ENCODE results near the gene SKP1. TPM values are rescaled to one million over a fixed set of nuclear protein-coding genes. Genes with fewer than 3 reads are reported as not detected.
"Not testable (repeated sequence)": the region's sequence is repeated elsewhere in the genome, so short reads cannot be mapped to it uniquely, and the experiment has no call there.

Gene SKP1
- 396 and 436 TPM in 2 replicates for total RNA-seq (2014; rRNA removed; shearing (Covaris generic))

DNA sequence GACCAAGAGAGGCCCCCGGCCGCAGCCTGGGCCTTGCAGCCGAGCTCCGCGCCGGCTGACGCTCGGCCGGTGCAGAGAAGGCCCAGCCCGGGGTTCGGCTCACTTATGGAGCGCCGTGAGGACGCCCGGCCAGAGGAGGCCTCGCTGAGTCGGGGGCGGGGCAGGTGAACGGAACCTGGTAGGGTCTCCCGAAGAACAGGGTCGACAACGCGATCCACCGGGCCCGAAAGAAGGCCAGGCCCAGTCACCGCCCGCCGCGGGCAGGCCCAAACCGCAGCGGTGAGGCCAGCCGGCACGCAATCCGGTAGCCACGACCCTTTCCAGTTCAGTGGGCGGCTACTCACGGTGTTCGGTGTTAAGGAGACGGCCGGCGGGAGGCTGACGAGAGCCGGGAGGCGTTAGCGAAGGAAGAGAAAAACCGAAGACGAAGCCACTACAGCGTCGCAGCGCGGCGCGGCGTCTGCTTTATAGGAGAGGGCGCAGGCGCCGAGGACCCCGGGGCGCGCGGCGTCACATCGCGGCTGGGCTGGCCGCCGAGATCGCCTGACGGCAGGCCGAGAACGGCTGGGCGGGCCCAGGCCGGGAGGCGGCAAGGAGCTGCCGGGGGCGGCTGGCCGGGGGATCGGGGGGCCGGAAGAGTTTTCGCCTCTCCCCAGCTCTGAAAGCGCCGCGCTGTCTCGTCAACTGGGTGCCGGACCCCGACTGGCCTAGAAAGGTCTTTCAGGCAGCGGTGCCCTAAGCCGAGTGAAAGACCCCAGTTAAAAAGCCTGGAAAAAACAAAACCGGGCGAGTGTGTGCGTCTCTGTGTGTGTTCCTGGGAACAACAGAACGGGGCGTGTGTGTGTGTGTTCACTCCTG, at the start of gene SKP1:
SKP1 (minus strand) TSS at position 440 of the 858 bp plus-strand sequence. CDS start 2,928 bp downstream, outside the sequence.
- in situ Hi-C loops (cut with HindIII; ENCODE audit: low sequenced_read_pairs): no loop called here
- peak; percentile 81 for DNase-seq (ENCODE audit: low spot score)

DNA sequence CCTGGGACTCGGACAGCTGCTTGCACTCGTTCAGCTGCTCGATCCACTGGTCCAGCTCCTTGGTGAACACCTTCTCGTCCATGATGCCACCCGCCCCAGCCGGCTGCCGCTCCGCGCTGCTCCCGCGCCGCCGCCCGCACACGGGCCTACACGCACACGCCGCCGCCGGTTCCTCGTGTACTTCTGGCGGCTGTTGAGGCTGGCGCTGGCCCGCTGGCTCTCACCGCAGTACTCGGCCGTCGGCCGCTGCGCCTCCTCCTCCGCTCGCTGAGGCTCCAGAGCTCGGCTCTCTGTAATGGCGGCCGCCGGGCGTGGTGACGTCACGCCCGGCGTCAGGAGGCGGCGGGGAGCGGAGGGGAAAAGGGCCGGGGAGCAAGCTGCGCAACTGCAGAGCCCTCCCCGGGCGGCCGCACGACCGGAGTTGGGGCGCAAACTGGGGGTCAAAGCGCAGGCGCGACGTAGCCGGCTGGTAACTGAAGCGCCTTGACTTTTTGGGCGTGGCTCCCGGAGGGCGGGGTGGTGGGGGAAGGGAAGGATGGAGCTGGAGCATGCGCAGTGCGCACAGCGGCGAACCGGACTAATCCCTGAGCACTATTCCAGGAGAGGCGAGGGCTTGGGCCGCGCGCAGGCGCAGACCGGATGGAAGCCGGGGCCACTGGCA, 49.2 kb upstream of the SKP1 start, which contains the start of gene PPP2CA:
PPP2CA (minus strand) TSS at position 294 of the 661 bp plus-strand sequence; CDS start at position 82, 212 bp downstream.
- in situ Hi-C loops (cut with HindIII; ENCODE audit: low sequenced_read_pairs): no loop called here
- DNase-seq (ENCODE audit: low spot score): peak; percentile 96

DNA sequence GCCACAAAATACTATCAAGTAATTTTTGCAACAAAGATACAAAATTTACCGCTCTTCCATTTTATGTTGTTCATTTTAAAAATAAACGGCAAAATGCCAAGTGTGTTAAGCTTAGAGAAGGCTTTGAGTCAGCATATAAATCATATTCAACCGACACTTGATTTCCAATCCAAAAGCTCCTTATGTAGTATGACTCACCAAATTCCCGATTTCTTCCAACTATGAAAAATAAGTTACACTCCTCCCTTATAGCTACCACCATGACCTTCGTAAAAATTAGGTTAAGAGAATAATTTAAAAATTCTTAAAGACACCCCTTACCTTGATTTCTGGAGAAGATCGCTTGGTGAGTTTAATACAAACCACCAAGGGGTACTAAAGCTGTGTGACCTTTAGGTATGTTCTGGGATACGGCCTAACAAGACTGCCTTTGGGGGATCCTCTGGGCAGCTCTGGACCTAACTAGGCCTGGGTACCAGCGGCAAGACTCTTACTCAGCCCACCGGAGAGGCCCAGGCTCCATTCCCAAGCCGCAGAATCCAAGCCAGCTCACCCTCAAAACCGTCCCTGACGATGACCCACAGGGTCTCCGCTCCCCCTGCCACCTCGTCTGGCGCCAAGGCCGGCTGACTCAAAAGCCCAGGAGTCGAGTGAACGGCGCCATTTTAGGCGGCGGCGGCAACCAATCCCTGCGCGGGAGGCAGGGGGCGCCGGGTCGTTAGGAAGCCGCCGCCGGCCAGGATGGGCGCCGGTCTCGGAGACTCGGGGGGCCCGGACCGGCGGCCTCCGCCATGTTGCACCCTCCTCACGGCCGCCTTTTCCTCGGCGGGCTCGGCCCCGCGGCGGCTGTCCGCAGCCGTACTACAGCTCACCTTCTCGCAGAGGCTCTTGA, 48.4 kb upstream of the SKP1 start:
- in situ Hi-C loops (cut with HindIII; ENCODE audit: low sequenced_read_pairs): no loop called here

DNA sequence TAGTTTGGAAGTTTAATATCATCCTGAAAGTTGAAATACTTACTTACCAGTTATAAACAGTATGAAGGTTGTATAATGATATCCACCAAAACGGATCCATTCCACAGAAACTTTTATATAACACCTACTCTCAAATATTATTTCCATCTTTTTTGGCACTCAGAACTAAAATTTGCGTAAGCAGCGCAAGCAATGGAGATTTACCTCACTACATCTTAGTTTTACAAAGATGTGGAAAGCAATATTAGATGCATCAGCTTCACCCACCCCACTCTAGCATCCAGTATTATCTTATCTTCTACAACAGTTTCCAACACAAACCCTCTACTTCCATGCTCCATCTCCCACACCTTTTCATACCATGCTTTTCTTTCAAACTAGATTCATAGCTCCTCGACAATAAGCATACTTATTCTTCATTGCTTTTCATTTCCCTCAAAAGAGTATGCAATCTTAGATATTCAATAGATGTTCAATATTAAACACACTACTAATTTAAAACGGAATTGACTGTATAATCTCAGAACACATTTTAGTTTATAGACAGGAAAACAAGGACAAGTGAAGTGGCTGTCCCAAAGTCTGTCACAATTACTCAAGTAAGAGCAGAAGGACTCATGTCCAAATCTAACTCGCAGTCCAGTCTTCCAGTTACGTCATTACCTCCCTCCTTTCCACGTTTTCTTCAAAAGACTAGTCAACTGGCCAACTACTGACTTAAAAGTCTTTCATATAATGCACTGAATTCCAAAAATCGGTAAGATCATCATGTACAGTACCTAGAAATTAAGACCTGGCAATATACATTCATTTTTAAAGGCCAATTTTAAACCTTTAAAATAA, 46.9 kb upstream of the SKP1 start:
- in situ Hi-C loops (cut with HindIII; ENCODE audit: low sequenced_read_pairs): no loop called here
- DNase-seq (ENCODE audit: low spot score): no peak

More for the DNA sequence above, 48.4 kb upstream of the SKP1 start:
- DNase-seq (ENCODE audit: low spot score): peak; percentile 41

DNA sequence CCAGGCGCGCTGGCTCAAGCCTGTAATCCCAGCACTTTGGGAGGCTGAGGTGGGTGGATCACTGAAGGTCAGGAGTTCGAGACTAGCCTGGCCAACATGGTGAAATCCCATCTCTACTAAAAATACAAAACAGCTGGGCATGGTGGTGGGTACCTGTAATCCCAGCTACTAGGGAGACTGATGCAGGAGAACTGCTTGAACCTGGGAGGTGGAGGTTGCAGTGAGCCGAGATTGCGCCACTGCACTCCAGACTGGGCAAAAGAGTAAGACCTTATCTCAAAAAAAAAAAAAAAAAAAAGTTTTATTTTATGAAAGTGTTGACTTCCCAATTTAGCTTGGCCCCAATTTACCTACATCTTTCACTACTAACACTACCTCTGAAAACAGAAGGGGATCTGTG, 44.9 kb upstream of the SKP1 start:
- in situ Hi-C loops (cut with HindIII; ENCODE audit: low sequenced_read_pairs); DNase-seq (ENCODE audit: low spot score): not testable (repeated sequence)

DNA sequence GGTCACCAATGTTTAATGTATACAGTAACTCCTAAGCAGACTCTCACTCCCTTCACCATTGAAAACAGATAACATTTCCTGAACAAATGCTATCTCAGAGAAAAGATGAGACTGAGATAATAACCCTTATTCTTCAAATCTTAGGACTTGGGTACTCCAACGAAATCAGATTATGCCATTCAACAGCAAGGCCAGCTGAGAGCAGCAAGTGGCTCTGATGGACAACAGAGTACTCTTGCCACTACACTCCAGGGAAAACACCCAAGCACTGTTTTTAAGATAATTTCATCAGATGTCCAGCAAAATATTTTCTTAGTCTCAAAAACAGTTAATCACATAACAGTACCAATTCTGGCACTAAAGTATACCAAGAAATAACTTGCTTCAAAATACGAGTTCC, 39.0 kb upstream of the SKP1 start:
- in situ Hi-C loops (cut with HindIII; ENCODE audit: low sequenced_read_pairs): no loop called here
- no peak for DNase-seq (ENCODE audit: low spot score)

DNA sequence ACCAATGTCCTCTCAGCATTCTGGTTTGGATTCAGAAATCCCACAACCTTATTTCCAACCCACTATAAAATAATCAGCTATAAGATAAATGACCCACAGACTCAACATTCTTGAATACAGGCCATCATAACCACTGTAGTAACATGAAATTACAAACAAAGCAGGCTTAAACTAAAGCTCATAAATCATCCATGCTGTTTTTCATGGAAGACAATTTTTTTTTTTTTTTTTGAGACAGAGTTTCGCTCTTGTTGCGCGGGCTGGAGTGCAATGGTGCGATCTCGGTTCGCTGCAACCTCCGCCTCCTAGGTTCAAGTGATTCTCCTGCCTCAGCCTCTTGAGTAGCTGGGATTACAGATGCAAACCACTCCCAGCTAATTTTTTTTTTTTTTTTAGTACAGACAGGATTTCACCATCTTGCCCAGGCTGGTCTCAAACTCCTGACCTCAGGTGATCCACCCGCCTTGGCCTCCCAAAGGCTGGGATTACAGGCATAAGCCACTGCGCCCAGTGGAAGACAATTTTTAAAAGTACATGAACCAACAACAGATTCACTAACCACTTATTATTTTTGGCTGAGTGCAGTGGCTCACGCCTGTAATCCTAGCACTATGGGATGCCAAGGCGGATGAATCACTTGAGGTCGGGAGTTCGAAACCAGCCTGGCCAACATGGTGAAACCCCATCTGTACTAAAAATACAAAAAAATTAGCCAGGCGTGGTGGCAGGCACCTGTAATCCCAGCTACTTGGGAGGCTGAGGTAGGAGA, 34.7 kb upstream of the SKP1 start:
- DNase-seq (ENCODE audit: low spot score); in situ Hi-C loops (cut with HindIII; ENCODE audit: low sequenced_read_pairs): not testable (repeated sequence)

DNA sequence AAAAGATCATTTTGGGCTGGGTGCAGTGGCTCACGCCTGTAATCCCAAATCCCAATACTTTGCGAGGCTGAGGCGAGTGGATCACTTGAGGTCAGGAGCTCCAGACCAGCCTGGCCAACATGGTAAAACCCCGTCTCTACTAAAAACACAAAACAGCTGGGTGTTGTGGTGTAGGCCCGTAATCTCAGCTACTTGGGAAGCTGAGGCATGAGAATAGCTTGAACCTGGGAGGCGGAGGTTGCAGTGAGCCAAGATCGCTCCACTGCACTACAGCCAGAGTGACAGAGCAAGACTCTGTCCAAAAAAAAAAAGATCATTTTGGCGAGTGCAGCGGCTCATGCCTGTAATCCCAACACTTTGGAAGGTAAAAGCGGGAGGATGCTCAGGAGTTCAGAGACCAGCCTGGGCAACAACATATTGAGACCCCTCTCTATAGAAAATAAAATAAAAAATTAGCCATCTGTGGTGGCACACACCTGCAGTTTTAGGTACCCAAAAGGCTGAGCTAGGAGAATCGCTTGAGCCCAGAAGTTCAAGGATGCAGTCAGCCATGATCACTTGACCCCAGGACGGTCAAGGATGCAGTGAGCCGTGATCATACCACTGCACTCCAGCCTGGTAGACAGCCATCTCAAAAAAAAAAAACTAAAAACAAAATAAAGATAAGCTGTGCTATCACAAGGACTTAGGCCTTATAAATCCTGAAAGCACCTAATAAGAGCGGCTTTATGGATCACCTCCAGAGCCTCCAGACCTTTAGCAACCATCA, 32.9 kb upstream of the SKP1 start:
- in situ Hi-C loops (cut with HindIII; ENCODE audit: low sequenced_read_pairs): no loop called here

DNA sequence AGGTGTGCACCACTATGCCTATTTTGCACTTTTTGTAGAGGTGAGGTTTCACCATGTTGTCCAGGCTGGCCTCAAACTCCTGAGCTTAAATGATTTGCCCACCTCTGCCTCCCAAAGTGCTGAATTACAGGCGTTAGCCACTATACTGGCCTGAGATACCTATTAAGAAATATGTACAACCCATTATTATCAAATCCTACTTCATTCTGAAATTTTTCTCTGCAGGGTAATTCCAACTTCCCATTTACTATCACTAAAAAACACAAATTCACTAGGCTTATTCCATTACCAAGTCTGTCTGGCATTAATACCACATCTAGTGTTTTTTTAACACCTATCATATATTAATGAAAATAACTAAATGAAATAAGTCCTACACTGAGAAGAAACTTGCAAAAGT, 30.9 kb upstream of the SKP1 start:
- in situ Hi-C loops (cut with HindIII; ENCODE audit: low sequenced_read_pairs): no loop called here
- no peak for DNase-seq (ENCODE audit: low spot score)

More for the DNA sequence above, 32.9 kb upstream of the SKP1 start:
- peak; percentile 63 for DNase-seq (ENCODE audit: low spot score)

DNA sequence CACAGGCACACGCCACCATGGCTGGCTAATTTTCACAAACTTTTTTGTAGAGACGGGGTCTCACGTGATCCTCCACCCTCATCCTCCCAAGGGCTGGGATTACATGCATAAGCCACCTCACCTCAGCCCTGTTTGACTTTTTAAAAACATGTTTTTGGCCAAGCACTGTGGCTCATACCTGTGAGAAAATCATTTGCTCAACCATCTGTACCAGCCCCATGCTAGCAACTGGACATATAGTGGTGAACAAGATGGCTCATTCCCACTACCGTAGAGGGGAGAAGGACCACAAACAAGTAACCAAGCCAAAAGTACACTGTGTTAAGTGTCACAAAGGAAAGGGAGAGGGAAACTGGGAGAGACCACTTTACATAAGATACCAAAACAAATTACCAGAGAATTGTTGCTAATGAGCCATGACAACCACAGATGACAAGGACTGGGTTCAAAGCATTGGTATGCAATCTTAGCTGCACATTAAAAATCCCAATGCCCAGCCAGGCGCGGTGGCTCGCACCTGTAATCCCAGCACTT, 29.9 kb upstream of the SKP1 start:
- no peak for DNase-seq (ENCODE audit: low spot score)
- in situ Hi-C loops (cut with HindIII; ENCODE audit: low sequenced_read_pairs): no loop called here

DNA sequence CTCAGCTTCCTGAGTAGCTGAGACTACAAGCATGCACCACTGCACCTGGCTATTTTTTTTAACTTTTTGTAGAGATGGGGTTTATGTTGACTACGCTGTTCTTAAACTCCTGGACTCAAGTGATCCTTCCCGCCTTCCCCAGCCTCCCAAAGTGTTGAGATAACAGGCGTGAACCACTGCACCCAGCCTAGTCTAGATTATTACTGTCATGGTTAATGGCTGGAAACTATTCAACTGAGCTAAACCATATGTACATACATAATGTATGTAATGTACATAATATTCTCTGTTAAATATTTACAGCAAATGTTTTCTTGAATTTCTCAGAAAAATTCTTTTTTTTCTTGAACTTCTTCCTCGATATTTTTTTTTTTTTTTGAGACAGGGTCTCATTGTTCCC, 27.8 kb upstream of the SKP1 start:
- in situ Hi-C loops (cut with HindIII; ENCODE audit: low sequenced_read_pairs): no loop called here
- DNase-seq (ENCODE audit: low spot score): no peak

DNA sequence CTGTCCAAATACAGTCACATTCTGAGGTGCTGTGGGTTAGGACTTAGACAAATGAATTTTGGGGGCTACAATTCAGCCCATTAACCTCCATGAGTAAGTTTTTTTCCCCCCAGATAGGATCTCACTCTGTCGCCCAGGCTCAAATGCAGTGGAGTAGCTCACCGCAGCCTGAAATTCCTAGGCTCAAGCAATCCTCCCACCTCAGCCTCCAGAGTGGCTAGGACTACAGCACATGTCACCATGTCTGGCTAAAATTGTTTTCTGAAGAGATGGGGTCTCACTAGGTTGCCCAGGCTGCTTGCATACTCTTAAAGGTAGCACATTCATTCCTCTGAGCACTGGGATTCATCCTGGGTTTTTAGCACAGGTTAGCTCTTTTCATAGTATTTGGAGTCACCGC, 26.9 kb upstream of the SKP1 start:
- DNase-seq (ENCODE audit: low spot score): no peak
- in situ Hi-C loops (cut with HindIII; ENCODE audit: low sequenced_read_pairs): no loop called here

DNA sequence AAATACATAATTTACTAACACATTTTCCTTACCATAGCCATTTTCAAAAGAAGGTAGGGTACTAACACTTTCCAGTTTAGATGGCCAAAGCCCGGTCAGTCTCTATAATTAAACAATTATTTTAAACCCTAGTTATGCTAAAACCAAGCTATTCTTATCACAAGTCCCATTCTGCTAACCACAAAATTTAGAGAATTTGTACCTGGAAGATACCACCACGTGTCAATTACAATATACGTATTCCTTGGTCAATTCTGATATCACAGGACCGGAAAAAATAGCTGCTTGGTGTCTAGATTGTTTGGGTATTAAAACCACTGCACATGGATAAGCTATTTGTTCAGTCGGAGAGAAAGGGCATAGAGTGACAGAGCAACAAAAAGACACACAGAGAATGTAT, 18.9 kb upstream of the SKP1 start:
- in situ Hi-C loops (cut with HindIII; ENCODE audit: low sequenced_read_pairs): no loop called here
- no peak for DNase-seq (ENCODE audit: low spot score)

DNA sequence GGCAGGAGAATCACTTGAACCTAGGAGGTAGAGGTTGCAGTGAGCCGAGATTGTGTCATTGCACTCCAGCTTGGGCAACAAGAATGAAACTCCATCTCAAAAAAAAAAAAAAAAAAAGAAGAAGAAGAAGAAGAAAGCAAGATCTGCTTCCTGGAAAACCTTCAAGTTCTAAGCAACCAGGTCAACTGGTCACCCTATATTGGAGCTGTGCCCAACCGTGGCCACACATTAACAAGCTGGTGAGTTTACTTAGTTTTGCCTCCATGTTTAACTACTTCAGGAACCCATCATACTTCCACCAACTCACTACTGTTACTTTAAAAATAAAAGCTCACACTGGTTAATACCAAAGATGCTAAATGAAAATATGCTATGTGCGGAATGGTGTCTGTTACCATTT, 12.3 kb upstream of the SKP1 start:
- in situ Hi-C loops (cut with HindIII; ENCODE audit: low sequenced_read_pairs): no loop called here
- DNase-seq (ENCODE audit: low spot score): no peak

DNA sequence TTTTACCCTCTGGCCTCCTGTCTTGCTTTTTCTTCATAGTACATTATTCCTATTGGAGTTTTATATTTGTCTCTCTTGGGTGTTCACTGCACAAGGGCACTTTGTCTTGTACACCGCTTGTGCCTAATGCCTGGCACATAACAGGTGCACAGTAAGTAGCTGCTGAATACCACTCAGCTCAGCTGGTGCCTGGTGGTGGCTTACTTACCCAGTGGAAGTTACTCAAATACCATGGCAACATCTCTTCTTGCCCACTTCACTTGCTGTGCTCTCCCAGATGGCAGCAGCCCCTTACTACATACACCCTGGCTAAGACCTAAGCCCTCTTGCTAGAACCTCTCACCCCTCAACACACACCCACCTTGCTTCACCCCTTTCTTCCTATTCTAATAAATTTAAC, 11.3 kb upstream of the SKP1 start:
- in situ Hi-C loops (cut with HindIII; ENCODE audit: low sequenced_read_pairs): no loop called here
- no peak for DNase-seq (ENCODE audit: low spot score)

DNA sequence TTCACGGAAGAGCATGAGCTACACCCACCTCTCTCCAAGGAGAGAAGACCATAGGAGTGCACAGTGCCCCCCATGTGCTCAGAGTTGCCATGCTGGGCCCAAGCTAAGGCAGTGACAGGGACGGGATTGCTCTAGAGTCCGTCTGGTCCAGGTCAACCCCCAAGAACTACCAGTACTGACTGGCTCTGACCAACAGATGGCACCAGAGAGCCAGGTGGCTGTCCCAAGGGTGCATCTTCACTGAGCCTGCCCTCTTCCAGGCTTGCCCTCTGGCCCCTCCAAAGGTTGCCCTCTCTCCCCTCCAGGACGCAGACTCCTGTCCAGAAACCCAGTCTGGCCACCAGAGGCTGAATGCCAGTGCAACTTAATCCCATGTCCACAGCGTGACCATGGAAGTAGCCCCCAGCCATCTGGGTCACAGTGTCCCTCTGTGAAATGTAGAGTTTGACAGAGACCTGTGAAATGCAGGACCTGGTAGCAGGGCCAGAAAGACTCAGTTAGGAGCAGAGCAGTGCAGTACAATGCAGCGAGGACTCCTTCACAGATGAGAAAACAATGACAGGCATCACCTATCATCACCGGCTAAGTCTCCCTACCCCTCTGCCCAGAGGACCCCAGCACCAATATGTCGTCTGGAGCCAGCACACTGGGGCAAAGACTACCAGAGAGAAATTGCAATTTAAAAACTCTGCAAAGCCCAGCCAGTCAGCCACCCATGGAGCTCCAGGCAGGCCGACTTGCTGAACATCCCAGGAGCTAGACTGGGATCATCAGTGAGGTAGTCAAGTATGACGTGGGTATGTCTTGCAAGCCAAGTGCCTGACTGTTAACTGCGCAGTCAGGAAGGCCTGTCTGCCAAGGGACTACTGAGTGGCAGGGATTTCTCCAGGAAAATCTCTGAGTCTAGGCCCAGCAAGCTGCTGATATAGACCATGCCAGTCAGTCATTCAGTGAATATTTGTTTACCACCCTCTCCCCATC, 7.7 kb upstream of the SKP1 start:
- DNase-seq (ENCODE audit: low spot score): peak; percentile 75
- in situ Hi-C loops (cut with HindIII; ENCODE audit: low sequenced_read_pairs): no loop called here
